HL-60 (cell line): ENCODE results near the gene ARHGAP32.

Experiments used
- CTCF ChIP-seq: IDR thresholded peaks from one replicate; pipeline ENCODE4 v1.5.1; 2011; ENCODE audit warnings: low read length, control low read depth, inconsistent platforms; ENCODE audit not compliant: insufficient read depth
- GABPA ChIP-seq: IDR thresholded peaks from 2 replicates; pipeline ENCODE4 v1.6.1; 2012; ENCODE audit warnings: low read depth
- POLR2AphosphoS5 ChIP-seq: IDR thresholded peaks from 2 replicates; pipeline ENCODE4 v1.6.1; 2012; ENCODE audit warnings: low read depth
- REST ChIP-seq: IDR thresholded peaks from 2 replicates; pipeline ENCODE4 v1.6.1; 2012; ENCODE audit warnings: low read depth; ENCODE audit not compliant: insufficient replicate concordance

GRCh38 chr11:129018126-129018525 lies 174.0 kb downstream of the ARHGAP32 start:
- TF ChIP-seq CTCF (no peak), POLR2AphosphoS5 (no peak), GABPA (no peak), REST (no peak)
